Activated B cell treated with CpG ODN at 0.5 μM for 24 hours (primary cell): Measurements from ENCODE around the gene KLRK1. TPM values are rescaled to one million over a fixed set of nuclear protein-coding genes. Genes with fewer than 3 reads are reported as not detected.
"Not testable (repeated sequence)": the region's sequence is repeated elsewhere in the genome, so short reads cannot be mapped to it uniquely, and the experiment has no call there.

Source experiments
- ATAC-seq: fragments of 200-7000 bp; cut with Tn5 transposase; one replicate; pipeline ENCODE4 v1.10.0; 2021; ENCODE audit warnings: low read depth, mild to moderate bottlenecking, moderate library complexity
- CTCF ChIA-PET: fragments of 350-600 bp; sonication (Branson Sonifier 250); formaldehyde crosslinking; loops from one replicate; lab custom pipeline; 2021; ENCODE audit warnings: antibody characterized with exemption; lab: Charles Lee
- POLR2A ChIA-PET: fragments of 350-600 bp; sonication (Branson Sonifier 250); formaldehyde crosslinking; loops from one replicate; lab custom pipeline; 2021; ENCODE audit warnings: antibody characterized with exemption; lab: Charles Lee
- DNase-seq: peaks from one replicate; pipeline ENCODE4 v3.0.0; 2022
- H3K27ac Mint-ChIP-seq: one replicate; pipeline ENCODE4 v1.8.0; 2020; ENCODE audit warnings: mixed read lengths
- H3K27me3 Mint-ChIP-seq: one replicate; pipeline ENCODE4 v1.8.0; 2021; ENCODE audit warnings: mixed read lengths
- H3K36me3 Mint-ChIP-seq: one replicate; pipeline ENCODE4 v1.8.0; 2021; ENCODE audit warnings: low read depth, mixed read lengths
- H3K4me1 Mint-ChIP-seq: one replicate; pipeline ENCODE4 v1.8.0; 2021; ENCODE audit warnings: mixed read lengths
- H3K4me3 Mint-ChIP-seq: one replicate; pipeline ENCODE4 v1.8.0; 2020; ENCODE audit warnings: mild to moderate bottlenecking, mixed read lengths
- H3K9me3 Mint-ChIP-seq: one replicate; pipeline ENCODE4 v1.8.0; 2020; ENCODE audit warnings: mixed read lengths
- intact Hi-C: fragments of 100-400 bp; cut with micrococcal nuclease; formaldehyde crosslinking; loops from one replicate; pipeline ENCODE4 v1.15.1; 2024
- total RNA-seq: library from RNA; stranded (reverse); gene quantifications from 2 replicates; pipeline ENCODE4 v1.2.3, GENCODE V29; 2022
- TF ChIP-seq, protein P1 (sequence below): fragments of 200-600 bp; IDR thresholded peaks from one replicate; pipeline ENCODE4 v1.8.0; 2022; ENCODE audit warnings: antibody characterized with exemption, mild to moderate bottlenecking

The KLRK1 gene
- 0.56 and 0.98 TPM in 2 replicates for total RNA-seq

- Mint-ChIP-seq H3K36me3 (no peaks in the 10 kb centered on the region), H3K27me3 (peaks cover 11% of the 10 kb centered on the region), H3K4me1 (peaks cover 26% of the 10 kb centered on the region), H3K4me3 (no peak within 1 kb of the TSS), H3K9me3 (no peaks in the 10 kb centered on the region), H3K27ac (no peak within 1 kb of the TSS)
- ChIA-PET CTCF (no interaction called here), POLR2A (no interaction called here)
- ATAC-seq, result no peak
- no peak for DNase-seq
- TF ChIP-seq, protein P1, sequence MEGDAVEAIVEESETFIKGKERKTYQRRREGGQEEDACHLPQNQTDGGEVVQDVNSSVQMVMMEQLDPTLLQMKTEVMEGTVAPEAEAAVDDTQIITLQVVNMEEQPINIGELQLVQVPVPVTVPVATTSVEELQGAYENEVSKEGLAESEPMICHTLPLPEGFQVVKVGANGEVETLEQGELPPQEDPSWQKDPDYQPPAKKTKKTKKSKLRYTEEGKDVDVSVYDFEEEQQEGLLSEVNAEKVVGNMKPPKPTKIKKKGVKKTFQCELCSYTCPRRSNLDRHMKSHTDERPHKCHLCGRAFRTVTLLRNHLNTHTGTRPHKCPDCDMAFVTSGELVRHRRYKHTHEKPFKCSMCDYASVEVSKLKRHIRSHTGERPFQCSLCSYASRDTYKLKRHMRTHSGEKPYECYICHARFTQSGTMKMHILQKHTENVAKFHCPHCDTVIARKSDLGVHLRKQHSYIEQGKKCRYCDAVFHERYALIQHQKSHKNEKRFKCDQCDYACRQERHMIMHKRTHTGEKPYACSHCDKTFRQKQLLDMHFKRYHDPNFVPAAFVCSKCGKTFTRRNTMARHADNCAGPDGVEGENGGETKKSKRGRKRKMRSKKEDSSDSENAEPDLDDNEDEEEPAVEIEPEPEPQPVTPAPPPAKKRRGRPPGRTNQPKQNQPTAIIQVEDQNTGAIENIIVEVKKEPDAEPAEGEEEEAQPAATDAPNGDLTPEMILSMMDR, result no peak
- intact Hi-C loops, result no loop called here
These were observed at the start of gene KLRK1 for GRCh38 chr12:10389904-10390303. KLRK1 (minus strand) TSS chr12:10390041; CDS start chr12:10388810, 1,231 bp downstream.

DNA sequence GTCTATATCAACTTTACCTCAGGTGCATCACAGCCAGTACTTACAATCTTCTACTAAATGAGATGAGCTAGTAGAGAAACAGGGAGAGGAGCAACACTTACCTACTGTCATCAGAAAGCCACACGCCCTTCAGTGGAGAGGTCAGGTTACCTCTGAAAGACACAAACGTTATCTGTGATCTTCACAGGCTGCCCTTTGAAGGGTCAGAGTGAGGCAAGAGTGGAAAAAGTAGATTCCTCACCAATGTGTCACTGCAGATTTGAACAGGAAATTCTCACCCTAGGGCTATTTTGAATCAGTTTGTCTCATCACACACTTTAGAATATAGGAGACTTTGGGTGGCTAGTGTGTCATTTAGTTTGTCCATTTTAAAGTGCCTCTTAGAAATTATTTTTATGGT lies 47.8 kb upstream of the KLRK1 start:
- H3K4me1 Mint-ChIP-seq, H3K36me3 Mint-ChIP-seq, DNase-seq, intact Hi-C loops, H3K4me3 Mint-ChIP-seq, H3K27me3 Mint-ChIP-seq, H3K9me3 Mint-ChIP-seq, H3K27ac Mint-ChIP-seq, CTCF ChIA-PET, POLR2A ChIA-PET, ATAC-seq: not testable (repeated sequence)

DNA sequence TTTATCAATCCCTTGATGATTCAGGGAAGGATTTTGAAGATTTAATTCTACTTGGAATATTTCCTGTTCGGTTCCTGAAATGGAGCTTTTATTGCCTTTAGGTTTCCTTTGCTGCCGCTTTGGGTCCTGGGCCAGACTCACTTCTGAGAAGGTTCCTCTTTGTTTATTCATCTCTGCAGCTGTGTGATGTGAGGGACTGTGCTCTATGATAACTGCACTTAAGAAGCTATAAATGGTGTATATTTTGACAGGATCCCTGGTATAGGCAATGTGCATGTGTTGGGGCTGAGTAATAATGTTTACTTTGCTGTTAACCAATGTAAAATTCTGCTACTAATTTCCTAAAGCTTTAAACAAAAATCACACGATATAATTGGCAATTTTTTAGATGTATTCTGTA lies 46.0 kb upstream of the KLRK1 start, which contains the start of gene KLRC2:
Gene KLRC2 (minus strand): TSS at position 195 of the 400 bp plus-strand sequence. CDS start 24 bp downstream, at position 171.
- intact Hi-C loops, result loop anchor here (2.0 kb wide), 1 partner anchor 15 kb away; the partner anchor contains the start of gene KLRC3
- POLR2A ChIA-PET, CTCF ChIA-PET, H3K27ac Mint-ChIP-seq, H3K4me3 Mint-ChIP-seq, H3K9me3 Mint-ChIP-seq, H3K4me1 Mint-ChIP-seq, ATAC-seq, H3K36me3 Mint-ChIP-seq, DNase-seq, H3K27me3 Mint-ChIP-seq: not testable (repeated sequence)

GRCh38 chr12:10430623-10431022 lies 40.8 kb upstream of the KLRK1 start:
- H3K27ac Mint-ChIP-seq, DNase-seq, H3K4me3 Mint-ChIP-seq, intact Hi-C loops, POLR2A ChIA-PET, H3K36me3 Mint-ChIP-seq, H3K27me3 Mint-ChIP-seq, CTCF ChIA-PET, H3K9me3 Mint-ChIP-seq, H3K4me1 Mint-ChIP-seq, ATAC-seq: not testable (repeated sequence)

DNA sequence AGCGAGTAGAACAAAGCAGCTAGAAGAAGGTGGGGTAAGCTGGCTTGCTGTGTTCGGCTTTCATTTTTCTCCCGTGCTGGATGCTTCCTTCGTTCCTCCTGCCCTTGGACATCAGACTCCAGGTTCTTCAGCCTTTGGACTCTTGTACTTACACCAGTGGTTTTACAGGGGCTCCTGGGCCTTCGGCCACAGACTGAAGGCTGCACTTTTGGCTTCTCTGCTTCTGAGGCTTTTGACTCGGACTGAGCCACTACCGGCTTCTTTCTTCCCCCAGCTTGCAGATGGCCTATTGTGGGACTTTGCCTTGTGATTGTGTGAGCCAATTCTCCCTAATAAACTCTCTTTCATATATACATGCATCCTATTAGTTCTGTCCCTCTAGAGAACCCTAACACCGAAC lies 36.1 kb upstream of the KLRK1 start:
- DNase-seq, H3K27me3 Mint-ChIP-seq, POLR2A ChIA-PET, intact Hi-C loops, H3K4me3 Mint-ChIP-seq, H3K4me1 Mint-ChIP-seq, CTCF ChIA-PET, H3K9me3 Mint-ChIP-seq, H3K27ac Mint-ChIP-seq, H3K36me3 Mint-ChIP-seq, ATAC-seq: not testable (repeated sequence)

DNA sequence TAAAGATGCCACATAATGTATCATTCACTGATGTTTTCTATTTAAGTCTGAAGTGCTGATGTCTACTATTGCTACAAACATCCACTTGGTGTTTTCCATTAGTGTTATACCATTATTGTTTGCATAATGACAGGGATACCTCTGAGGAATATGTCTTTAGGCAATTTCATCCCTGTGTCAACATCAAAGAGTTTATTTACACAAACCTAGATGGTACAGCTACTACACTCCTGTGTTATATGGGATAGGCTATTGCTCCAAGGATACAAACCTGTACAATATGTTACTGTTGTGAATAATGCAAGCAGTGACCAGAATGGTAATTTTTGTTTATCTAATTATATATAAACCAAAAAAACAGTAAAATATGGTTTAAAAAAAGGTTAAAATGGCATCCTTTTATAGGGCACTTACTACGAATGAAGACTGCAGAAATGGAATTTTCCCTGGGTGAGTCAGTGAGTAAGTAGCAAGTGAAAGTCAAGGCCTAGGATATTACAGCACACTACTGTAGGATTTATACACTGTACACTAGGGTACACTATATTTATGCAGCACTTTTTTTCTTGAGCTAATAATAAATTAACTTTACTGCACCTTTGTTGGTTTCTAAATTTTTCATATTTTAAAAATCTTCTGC lies 34.5 kb upstream of the KLRK1 start:
- CTCF ChIA-PET, DNase-seq, H3K36me3 Mint-ChIP-seq, H3K9me3 Mint-ChIP-seq, H3K4me1 Mint-ChIP-seq, H3K27ac Mint-ChIP-seq, ATAC-seq, intact Hi-C loops, POLR2A ChIA-PET, H3K4me3 Mint-ChIP-seq, H3K27me3 Mint-ChIP-seq: not testable (repeated sequence)

DNA sequence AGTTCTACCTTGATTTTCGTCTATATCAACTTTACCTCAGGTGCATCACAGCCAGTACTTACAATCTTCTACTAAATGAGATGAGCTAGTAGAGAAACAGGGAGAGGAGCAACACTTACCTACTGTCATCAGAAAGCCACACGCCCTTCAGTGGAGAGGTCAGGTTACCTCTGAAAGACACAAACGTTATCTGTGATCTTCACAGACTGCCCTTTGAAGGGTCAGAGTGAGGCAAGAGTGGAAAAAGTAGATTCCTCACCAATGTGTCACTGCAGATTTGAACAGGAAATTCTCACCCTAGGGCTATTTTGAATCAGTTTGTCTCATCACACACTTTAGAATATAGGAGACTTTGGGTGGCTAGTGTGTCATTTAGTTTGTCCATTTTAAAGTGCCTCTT lies 32.3 kb upstream of the KLRK1 start:
- ATAC-seq, H3K36me3 Mint-ChIP-seq, intact Hi-C loops, H3K27ac Mint-ChIP-seq, H3K9me3 Mint-ChIP-seq, DNase-seq, H3K4me1 Mint-ChIP-seq, H3K27me3 Mint-ChIP-seq, H3K4me3 Mint-ChIP-seq, CTCF ChIA-PET, POLR2A ChIA-PET: not testable (repeated sequence)

GRCh38 chr12:10420334-10420733 lies 30.5 kb upstream of the KLRK1 start, which contains the start of gene KLRC3:
KLRC3 (minus strand) TSS chr12:10420595; CDS start chr12:10420550, 45 bp downstream.
- H3K4me1 Mint-ChIP-seq, ATAC-seq, DNase-seq, POLR2A ChIA-PET, CTCF ChIA-PET, H3K9me3 Mint-ChIP-seq, H3K27me3 Mint-ChIP-seq, H3K4me3 Mint-ChIP-seq, H3K27ac Mint-ChIP-seq, H3K36me3 Mint-ChIP-seq: not testable (repeated sequence)
- intact Hi-C loops, result loop anchor here (2.0 kb wide), 1 partner anchor 14 kb away; no protein-coding TSS in a partner anchor
